Astrocyte (in vitro differentiated cells and primary cell): ENCODE results near the gene SLC2A8. TPM values are rescaled to one million over a fixed set of nuclear protein-coding genes. Genes with fewer than 3 reads are reported as not detected.

Experiments
- DNase-seq: peaks from one replicate; pipeline ENCODE4 v3.0.0-alpha.2; 2010; ENCODE audit warnings: low read depth
- FAIRE-seq: peaks from 2 replicates; lab custom pipeline; 2011; peaks lifted over from hg19 to GRCh38; lab: Jason Lieb, UNC
- H2AFZ ChIP-seq: 2 replicates; pipeline ENCODE4 v1.6.0; 2012; ENCODE audit warnings: low read depth, low read length, inconsistent platforms
- H3K27ac ChIP-seq: 2 replicates; pipeline ENCODE4 v1.5.1; 2011; ENCODE audit warnings: low read depth, low read length, inconsistent platforms
- H3K27me3 ChIP-seq: 2 replicates; pipeline ENCODE4 v1.6.0; 2011; ENCODE audit warnings: low read length, inconsistent platforms; ENCODE audit not compliant: insufficient read depth
- H3K36me3 ChIP-seq: 2 replicates; pipeline ENCODE4 v1.5.1; 2011; ENCODE audit warnings: low read length, inconsistent platforms; ENCODE audit not compliant: insufficient read depth
- H3K4me1 ChIP-seq: 2 replicates; pipeline ENCODE4 v1.5.1; 2011; ENCODE audit warnings: low read length, inconsistent platforms; ENCODE audit not compliant: insufficient read depth
- H3K4me2 ChIP-seq: 2 replicates; pipeline ENCODE4 v1.6.0; 2012; ENCODE audit warnings: low read length, inconsistent platforms
- H3K4me3 ChIP-seq: 2 replicates; pipeline ENCODE4 v1.5.1; 2011; ENCODE audit warnings: low read depth, mild to moderate bottlenecking, low read length, inconsistent platforms; ENCODE audit not compliant: insufficient read depth
- H3K79me2 ChIP-seq: 2 replicates; pipeline ENCODE4 v1.6.0; 2012; ENCODE audit warnings: mild to moderate bottlenecking, low read length, inconsistent platforms; ENCODE audit not compliant: insufficient read depth
- H3K9ac ChIP-seq: 2 replicates; pipeline ENCODE4 v1.6.0; 2012; ENCODE audit warnings: mild to moderate bottlenecking, low read length, inconsistent platforms
- H3K9me3 ChIP-seq: 2 replicates; pipeline ENCODE4 v1.5.1; 2012; ENCODE audit warnings: low read depth, mild to moderate bottlenecking, low read length, inconsistent platforms; ENCODE audit not compliant: insufficient read depth
- H4K20me1 ChIP-seq: 2 replicates; pipeline ENCODE4 v1.6.0; 2012; ENCODE audit warnings: low read length, inconsistent platforms; ENCODE audit not compliant: insufficient read depth
- H3K27ac Mint-ChIP-seq: one replicate; pipeline ENCODE4 v1.8.0; 2021; ENCODE audit warnings: mild to moderate bottlenecking, mixed read lengths; ENCODE audit not compliant: unreplicated experiment
- H3K27me3 Mint-ChIP-seq: one replicate; pipeline ENCODE4 v1.8.0; 2021; ENCODE audit warnings: low read depth, mixed read lengths; ENCODE audit not compliant: unreplicated experiment
- H3K36me3 Mint-ChIP-seq: one replicate; pipeline ENCODE4 v1.8.0; 2021; ENCODE audit warnings: low read depth, mixed read lengths; ENCODE audit not compliant: unreplicated experiment
- H3K4me1 Mint-ChIP-seq: one replicate; pipeline ENCODE4 v1.8.0; 2021; ENCODE audit warnings: low read depth, mixed read lengths; ENCODE audit not compliant: unreplicated experiment
- H3K4me3 Mint-ChIP-seq: one replicate; pipeline ENCODE4 v1.8.0; 2021; ENCODE audit warnings: mild to moderate bottlenecking, moderate library complexity, mixed read lengths; ENCODE audit not compliant: unreplicated experiment
- H3K9me3 Mint-ChIP-seq: one replicate; pipeline ENCODE4 v1.8.0; 2021; ENCODE audit warnings: mild to moderate bottlenecking, mixed read lengths; ENCODE audit not compliant: unreplicated experiment
- EZH2 ChIP-seq: IDR thresholded peaks from 2 replicates; pipeline ENCODE4 v1.6.1; 2012; ENCODE audit warnings: mild to moderate bottlenecking, low read length, inconsistent platforms; ENCODE audit not compliant: insufficient read depth
- total RNA-seq: library from RNA; stranded (reverse); gene quantifications from 2 replicates; pipeline ENCODE4 v1.2.1, GENCODE V29; 2021
- TF ChIP-seq, protein P1 (sequence below): IDR thresholded peaks from 2 replicates; pipeline ENCODE4 v1.5.1; 2011; ENCODE audit warnings: low read depth, mild to moderate bottlenecking, inconsistent platforms, low read length, moderate library complexity; ENCODE audit not compliant: insufficient read depth

Gene SLC2A8
- total RNA-seq, 1 donor from 2014 or later: 18.8 TPM

- H3K27ac ChIP-seq: peak overlapping the region; percentile 47
- H4K20me1 ChIP-seq: peaks cover 72% of the 10 kb centered on the region
These were observed 50.6 kb downstream of the SLC2A8 start for GRCh38 chr9:127447416-127448111.

DNA sequence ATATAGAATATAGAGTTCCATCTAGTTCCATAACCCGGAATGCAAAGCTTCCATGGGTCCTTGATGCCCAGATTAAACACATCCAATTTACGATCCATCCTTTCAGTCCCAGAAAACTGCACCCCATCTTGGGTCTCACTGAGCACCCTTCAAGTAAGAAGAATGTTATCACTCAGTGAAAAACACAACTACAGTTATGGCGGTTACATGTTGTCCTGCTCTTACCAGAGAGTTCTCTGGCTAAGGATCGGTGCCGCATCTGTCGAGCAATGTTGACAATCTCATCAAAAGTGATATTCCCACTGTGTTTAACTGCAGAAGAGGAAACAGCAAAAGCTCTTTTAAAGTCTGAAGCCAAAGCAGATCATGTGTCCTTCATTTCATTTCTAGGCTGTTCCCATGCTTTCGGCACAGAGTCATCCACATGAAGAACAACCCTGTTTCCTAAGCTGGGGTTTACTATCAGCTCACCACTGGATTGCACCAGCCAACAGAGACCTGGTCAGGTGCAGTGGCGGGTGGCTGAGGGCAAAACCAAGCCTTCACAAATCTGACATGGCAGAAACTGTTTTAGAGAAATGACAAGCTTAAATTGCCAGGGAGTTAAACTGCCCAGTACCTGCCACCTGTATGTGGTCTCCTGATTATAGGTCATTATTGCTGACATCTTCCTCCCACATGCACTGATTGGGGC lies 51.3 kb downstream of the SLC2A8 start:
- H3K4me2 ChIP-seq: peak overlapping the region; percentile 92
- H3K4me3 Mint-ChIP-seq: peak overlapping the region; percentile 99
- peak overlapping the region; percentile 16 for H3K27ac ChIP-seq
- peaks cover 64% of the 10 kb centered on the region for H3K36me3 Mint-ChIP-seq
- TF ChIP-seq, protein P1, sequence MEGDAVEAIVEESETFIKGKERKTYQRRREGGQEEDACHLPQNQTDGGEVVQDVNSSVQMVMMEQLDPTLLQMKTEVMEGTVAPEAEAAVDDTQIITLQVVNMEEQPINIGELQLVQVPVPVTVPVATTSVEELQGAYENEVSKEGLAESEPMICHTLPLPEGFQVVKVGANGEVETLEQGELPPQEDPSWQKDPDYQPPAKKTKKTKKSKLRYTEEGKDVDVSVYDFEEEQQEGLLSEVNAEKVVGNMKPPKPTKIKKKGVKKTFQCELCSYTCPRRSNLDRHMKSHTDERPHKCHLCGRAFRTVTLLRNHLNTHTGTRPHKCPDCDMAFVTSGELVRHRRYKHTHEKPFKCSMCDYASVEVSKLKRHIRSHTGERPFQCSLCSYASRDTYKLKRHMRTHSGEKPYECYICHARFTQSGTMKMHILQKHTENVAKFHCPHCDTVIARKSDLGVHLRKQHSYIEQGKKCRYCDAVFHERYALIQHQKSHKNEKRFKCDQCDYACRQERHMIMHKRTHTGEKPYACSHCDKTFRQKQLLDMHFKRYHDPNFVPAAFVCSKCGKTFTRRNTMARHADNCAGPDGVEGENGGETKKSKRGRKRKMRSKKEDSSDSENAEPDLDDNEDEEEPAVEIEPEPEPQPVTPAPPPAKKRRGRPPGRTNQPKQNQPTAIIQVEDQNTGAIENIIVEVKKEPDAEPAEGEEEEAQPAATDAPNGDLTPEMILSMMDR: no peak
- TF ChIP-seq EZH2: no peak
- H3K9me3 Mint-ChIP-seq: peaks cover 20% of the 10 kb centered on the region
- peak overlapping the region; percentile 96 for H3K9ac ChIP-seq
- H2AFZ ChIP-seq: no peak overlapping the region
- DNase-seq (no peak), FAIRE-seq (no peak)
- H3K9me3 ChIP-seq: peaks cover 26% of the 10 kb centered on the region
- peaks cover 27% of the 10 kb centered on the region for H3K4me1 ChIP-seq
- H3K79me2 ChIP-seq: peaks cover 42% of the 10 kb centered on the region
- H3K4me3 ChIP-seq: peak overlapping the region; percentile 78
- H3K27ac Mint-ChIP-seq: peak overlapping the region; percentile 98
- H3K27me3 Mint-ChIP-seq: no peaks in the 10 kb centered on the region
- H3K4me1 Mint-ChIP-seq: peaks cover 26% of the 10 kb centered on the region
- peaks cover 72% of the 10 kb centered on the region for H4K20me1 ChIP-seq
- H3K36me3 ChIP-seq: peaks cover 58% of the 10 kb centered on the region
- H3K27me3 ChIP-seq: no peaks in the 10 kb centered on the region

More at GRCh38 chr9:127447416-127448111, 50.6 kb downstream of the SLC2A8 start:
- Mint-ChIP-seq H3K27me3 (no peaks in the 10 kb centered on the region), H3K27ac (peak overlapping the region; percentile 98), H3K4me1 (peaks cover 26% of the 10 kb centered on the region), H3K36me3 (peaks cover 70% of the 10 kb centered on the region), H3K9me3 (peaks cover 20% of the 10 kb centered on the region), H3K4me3 (peak overlapping the region; percentile 99)
- Histone ChIP-seq H3K9ac (no peak overlapping the region), H3K9me3 (peaks cover 26% of the 10 kb centered on the region), H3K36me3 (peaks cover 59% of the 10 kb centered on the region), H3K4me3 (peak overlapping the region; percentile 78), H3K79me2 (peaks cover 39% of the 10 kb centered on the region), H2AFZ (no peak overlapping the region), H3K4me2 (peak overlapping the region; percentile 92), H3K4me1 (peaks cover 25% of the 10 kb centered on the region), H3K27me3 (no peaks in the 10 kb centered on the region)
- FAIRE-seq (no peak), DNase-seq (peak; percentile 19)
- TF ChIP-seq, protein P1: no peak
- TF ChIP-seq EZH2: no peak
